Psoas muscle (tissue), 8 donors: ENCODE results near the gene TBCK. TPM values are rescaled to one million over a fixed set of nuclear protein-coding genes. Genes with fewer than 3 reads are reported as not detected.

Experiments used
- ATAC-seq, 4 donors: fragments of 200-7000 bp; cut with Tn5 transposase; one replicate each; pipeline ENCODE4 v1.9.1; 2020; ENCODE audit warnings: moderate library complexity in 3 of 4, mild to moderate bottlenecking in 2 of 4
- DNase-seq, 2 donors: peaks; one replicate each; pipeline ENCODE4 v3.0.0-alpha.2; 2020
- H3K27ac ChIP-seq: fragments of 200-600 bp; one replicate; pipeline ENCODE4 v1.8.0; 2022
- H3K27me3 ChIP-seq, 3 donors: fragments of 200-600 bp in 1 of 3; one replicate each; pipeline versions ENCODE4 v1.6.1 to v1.8.0; 2013 to 2022; ENCODE audit warnings: low read length in 2 of 3, mild to moderate bottlenecking in 2 of 3, moderate library complexity in 1 of 3; ENCODE audit not compliant: insufficient read depth in 3 of 3
- H3K36me3 ChIP-seq, 2 donors: fragments of 200-600 bp in 1 of 2; one replicate each; pipeline versions ENCODE4 v1.6.1 to v1.8.0; 2013 to 2022; ENCODE audit warnings: low read depth in 1 of 2, mild to moderate bottlenecking in 1 of 2, moderate library complexity in 1 of 2; ENCODE audit not compliant: insufficient read depth in 1 of 2
- H3K4me1 ChIP-seq: fragments of 200-600 bp; one replicate; pipeline ENCODE4 v1.8.0; 2022
- H3K4me3 ChIP-seq: fragments of 200-600 bp; one replicate; pipeline ENCODE4 v1.8.0; 2022; ENCODE audit warnings: mild to moderate bottlenecking
- H3K9me3 ChIP-seq: fragments of 200-600 bp; one replicate; pipeline ENCODE4 v1.8.0; 2022
- WGBS, 3 donors: extraction: QIAGEN DNeasy Blood & Tissue Kit; methylation state at CpG; one replicate each; pipeline versions ENCODE4 v1.1.6 to v1.1.7; 2013; 5-methylcytosine and 5-hydroxymethylcytosine counted together
- intact Hi-C, 2 donors: fragments of 100-400 bp; cut with DNase I; formaldehyde crosslinking; loops; one replicate each; pipeline versions ENCODE4 v1.11.0 to v1.14.2; 2022
- polyA plus RNA-seq, 3 donors: library from polyadenylated mRNA; stranded (reverse); fragments of 200-250 nt; gene quantifications; one replicate each; pipeline ENCODE4 v1.2.3, GENCODE V29; 2013
- total RNA-seq, 4 donors: library from RNA; stranded (reverse); fragmentation: NEBNext Ultra II Directional in 2 of 4; extraction: Animal tissue kit (Norgen Biotek cat#: 25700) in 2 of 4; gene quantifications; one replicate each; pipeline versions ENCODE4 v1.2.1 to v1.2.4, GENCODE V29; 2021 to 2023
- TF ChIP-seq, protein P1 (sequence below): fragments of 200-600 bp; IDR thresholded peaks from one replicate; pipeline ENCODE4 v1.8.0; 2022; ENCODE audit warnings: antibody characterized with exemption
- donor health status: healthy with polysubstance abuse.
- donor health status: DM: no; HTN: no; CAD: no; lungs with moderate emphysema.
- donor health status: Bipolar disorder and iron deficiency.
- donor health status: healthy.
- donor health status: DM: yes; HTN: yes; CAD: no.
- donor health status: DM: no; HTN: no; CAD: no.
- donor health status: DM: no; HTN: no; CAD: no.
- donor health status: DM: yes; HTN: yes; CAD: no.

The TBCK gene
- total and polyA plus RNA-seq, 7 donors: 1.9 to 16.8 (median 9.7) TPM

DNA sequence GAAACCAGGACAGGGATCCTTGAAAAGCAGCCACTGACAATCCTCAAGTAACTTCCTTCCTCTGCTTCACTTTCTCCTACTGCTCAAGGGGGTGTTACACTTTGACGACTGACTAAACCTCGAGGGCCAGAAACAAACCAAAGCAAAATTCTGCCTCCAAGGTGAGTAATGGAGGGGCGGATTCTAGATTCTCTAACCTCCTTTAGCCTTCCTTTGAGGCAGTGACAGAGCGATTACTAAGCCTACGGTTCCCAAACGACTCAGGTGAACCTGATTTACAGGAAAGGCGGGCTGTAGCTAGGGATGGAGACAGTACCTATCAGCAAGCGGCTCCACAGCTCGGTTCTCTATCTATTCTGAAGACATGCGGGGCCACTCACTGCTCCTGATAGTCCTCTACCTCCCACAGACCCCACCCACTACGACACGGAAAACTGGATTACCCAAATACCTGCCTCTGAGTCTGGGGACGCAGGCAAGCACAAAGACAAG is 487 bp downstream of the TBCK start:
- 0 to 1% (median 0%) methylated on average over 13 of the region's 13 CpGs for WGBS, 3 donors
- intact Hi-C loops: loop anchor here in 1 of 2 donors (5.0 kb wide), 1 partner anchor 1407 kb away; the partner anchor contains the start of gene PAPSS1
- no peaks in the 10 kb centered on the region for H3K9me3 ChIP-seq
- no peaks in the 10 kb centered on the region for H3K27me3 ChIP-seq
- H3K36me3 ChIP-seq: peaks cover 0 to 4% of the 10 kb centered on the region in 2 donors
- peak overlapping the region; percentile 91 for H3K27ac ChIP-seq
- peaks cover 38% of the 10 kb centered on the region for H3K4me1 ChIP-seq
- DNase-seq (no peak), ATAC-seq (peak in 3 of 4 donors; percentile 1 to 29 (median 17))
- TF ChIP-seq, protein P1, sequence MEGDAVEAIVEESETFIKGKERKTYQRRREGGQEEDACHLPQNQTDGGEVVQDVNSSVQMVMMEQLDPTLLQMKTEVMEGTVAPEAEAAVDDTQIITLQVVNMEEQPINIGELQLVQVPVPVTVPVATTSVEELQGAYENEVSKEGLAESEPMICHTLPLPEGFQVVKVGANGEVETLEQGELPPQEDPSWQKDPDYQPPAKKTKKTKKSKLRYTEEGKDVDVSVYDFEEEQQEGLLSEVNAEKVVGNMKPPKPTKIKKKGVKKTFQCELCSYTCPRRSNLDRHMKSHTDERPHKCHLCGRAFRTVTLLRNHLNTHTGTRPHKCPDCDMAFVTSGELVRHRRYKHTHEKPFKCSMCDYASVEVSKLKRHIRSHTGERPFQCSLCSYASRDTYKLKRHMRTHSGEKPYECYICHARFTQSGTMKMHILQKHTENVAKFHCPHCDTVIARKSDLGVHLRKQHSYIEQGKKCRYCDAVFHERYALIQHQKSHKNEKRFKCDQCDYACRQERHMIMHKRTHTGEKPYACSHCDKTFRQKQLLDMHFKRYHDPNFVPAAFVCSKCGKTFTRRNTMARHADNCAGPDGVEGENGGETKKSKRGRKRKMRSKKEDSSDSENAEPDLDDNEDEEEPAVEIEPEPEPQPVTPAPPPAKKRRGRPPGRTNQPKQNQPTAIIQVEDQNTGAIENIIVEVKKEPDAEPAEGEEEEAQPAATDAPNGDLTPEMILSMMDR: no peak
- peak overlapping the region; percentile 88 for H3K4me3 ChIP-seq

DNA sequence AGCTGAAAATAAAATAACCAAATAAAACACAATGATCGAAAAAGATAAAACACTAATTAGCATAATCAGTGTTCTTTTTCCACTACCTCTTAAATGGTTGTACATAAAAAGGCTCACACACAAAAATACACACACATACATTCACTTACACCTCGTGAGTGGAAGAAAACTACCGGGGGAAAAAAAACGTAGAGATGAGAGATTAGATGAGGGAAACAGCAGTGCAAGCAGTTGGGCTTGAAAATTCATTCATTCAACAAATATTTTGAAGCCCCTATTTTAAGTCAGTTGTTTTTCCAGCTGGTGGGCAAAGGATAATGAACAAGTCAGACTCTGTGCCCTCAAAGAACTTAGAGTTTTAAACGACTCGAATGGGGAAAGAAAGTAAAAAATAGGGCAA is 1.0 kb downstream of the TBCK start:
- DNase-seq: no peak
- Histone ChIP-seq H3K27ac (no peak overlapping the region), H3K4me1 (peaks cover 38% of the 10 kb centered on the region), H3K4me3 (peak overlapping the region; percentile 88), H3K27me3 (no peaks in the 10 kb centered on the region), H3K9me3 (no peaks in the 10 kb centered on the region), H3K36me3 (peaks cover 0 to 4% of the 10 kb centered on the region in 2 donors)
- TF ChIP-seq, protein P1: no peak
- intact Hi-C loops: loop anchor here in 1 of 2 donors (5.0 kb wide), 1 partner anchor 1407 kb away; the partner anchor contains the start of gene PAPSS1
- no peak for ATAC-seq
- WGBS, 3 donors: 38 to 42% (median 41%) methylated on average over 6 of the region's 6 CpGs

DNA sequence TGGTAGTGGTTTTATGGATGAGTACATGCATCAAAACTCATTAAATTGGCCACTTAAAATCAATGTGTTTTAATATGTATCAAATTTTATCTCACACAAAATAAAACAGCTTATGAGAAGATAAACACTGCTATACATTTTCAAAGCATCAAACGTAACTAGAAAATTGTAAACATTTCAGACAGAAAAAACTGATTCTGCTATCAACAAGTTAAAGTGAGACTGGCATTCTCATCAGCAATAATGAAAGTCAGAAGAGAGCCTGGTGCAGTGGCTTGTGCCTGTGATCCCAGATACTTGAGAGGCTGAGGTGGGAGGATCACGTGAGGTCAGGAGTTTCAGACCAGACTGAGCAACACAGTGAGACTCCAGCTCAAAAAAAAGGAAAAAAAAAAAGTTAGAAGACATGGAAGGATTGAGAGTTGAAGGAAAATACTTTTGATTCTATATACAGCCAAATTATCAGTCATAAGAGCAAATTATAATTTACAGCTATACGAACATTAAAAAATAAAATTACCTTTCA is 2.9 kb downstream of the TBCK start:
- 73 to 83% (median 73%) methylated on average over 3 of the region's 3 CpGs for WGBS, 3 donors
- no peak for ATAC-seq

DNA sequence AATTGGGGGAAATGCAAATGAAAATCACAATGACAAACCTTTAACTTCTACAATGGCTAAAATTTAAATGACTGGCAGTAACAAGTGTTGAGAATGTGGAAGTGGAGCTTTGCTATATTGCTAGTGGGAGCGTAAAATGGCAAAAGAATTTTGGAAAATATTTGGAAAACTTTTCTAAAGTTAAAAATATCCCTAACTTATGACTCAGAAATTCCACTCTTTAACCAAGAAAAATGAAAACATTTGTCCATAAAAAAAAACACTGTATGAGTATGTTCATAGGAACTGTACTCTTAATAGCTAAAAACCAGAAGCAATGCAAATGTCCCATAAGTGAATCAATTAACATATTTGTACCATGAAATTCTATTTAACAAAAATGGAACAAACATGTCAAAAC is 3.6 kb downstream of the TBCK start:
- no peaks in the 10 kb centered on the region for H3K27me3 ChIP-seq
- TF ChIP-seq, protein P1: no peak
- no peak for ATAC-seq
- peaks cover 15% of the 10 kb centered on the region for H3K4me1 ChIP-seq
- H3K4me3 ChIP-seq: no peak overlapping the region
- DNase-seq: no peak
- 45 to 61% (median 59%) methylated on average over 1 of the region's 1 CpG for WGBS, 3 donors
- peaks cover 0 to 16% of the 10 kb centered on the region in 2 donors for H3K36me3 ChIP-seq
- no peaks in the 10 kb centered on the region for H3K9me3 ChIP-seq
- H3K27ac ChIP-seq: no peak overlapping the region
- intact Hi-C loops: no loop called here

More for the DNA sequence above, 2.9 kb downstream of the TBCK start:
- TF ChIP-seq, protein P1: no peak
- no peak for DNase-seq
- H3K4me3 ChIP-seq: no peak overlapping the region
- no peaks in the 10 kb centered on the region for H3K9me3 ChIP-seq
- intact Hi-C loops: no loop called here
- H3K4me1 ChIP-seq: peaks cover 21% of the 10 kb centered on the region
- no peak overlapping the region for H3K27ac ChIP-seq
- peaks cover 0 to 11% of the 10 kb centered on the region in 2 donors for H3K36me3 ChIP-seq
- H3K27me3 ChIP-seq: no peaks in the 10 kb centered on the region

GRCh38 chr4:106306561-106306960 is 9.4 kb downstream of the TBCK start:
- no peaks in the 10 kb centered on the region for H3K9me3 ChIP-seq
- TF ChIP-seq, protein P1: no peak
- DNase-seq (no peak), ATAC-seq (no peak)
- no peaks in the 10 kb centered on the region for H3K27me3 ChIP-seq
- intact Hi-C loops: no loop called here
- H3K27ac ChIP-seq: no peak overlapping the region
- no peak overlapping the region for H3K4me3 ChIP-seq
- peaks cover 0 to 25% of the 10 kb centered on the region in 2 donors for H3K36me3 ChIP-seq
- H3K4me1 ChIP-seq: no peaks in the 10 kb centered on the region
